Hepatic stellate cell (primary cell): ENCODE measurements around the gene R3HDML.
"Not testable (repeated sequence)": the region's sequence is repeated elsewhere in the genome, so short reads cannot be mapped to it uniquely, and the experiment has no call there.

Experiments used
- DNase-seq: peaks from one replicate; pipeline ENCODE4 v3.0.0; 2011; ENCODE audit warnings: low spot score

Gene R3HDML

GRCh38 chr20:44328428-44328827 lies 8.4 kb upstream of the R3HDML start:
- DNase-seq: no peak

DNA sequence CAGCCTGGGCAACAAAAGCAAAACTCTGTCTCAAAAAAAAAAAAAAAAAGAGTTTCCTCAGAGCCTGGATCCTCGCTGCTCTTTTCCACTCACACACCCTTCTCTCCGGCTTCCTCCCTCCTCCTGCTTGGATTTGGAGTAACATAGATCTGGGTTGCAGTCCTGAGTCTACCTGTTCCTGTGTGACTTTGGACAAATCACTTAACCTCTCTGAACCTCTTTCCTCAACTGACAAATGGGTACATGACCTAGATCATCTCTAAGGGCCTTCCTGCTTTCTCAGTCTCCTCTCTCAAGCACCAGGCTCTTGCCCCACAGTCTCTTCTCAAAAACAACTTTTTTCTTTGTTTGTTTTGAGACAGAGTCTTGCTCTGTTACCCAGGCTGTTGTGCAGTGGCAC lies 5.6 kb upstream of the R3HDML start:
- no peak for DNase-seq

DNA sequence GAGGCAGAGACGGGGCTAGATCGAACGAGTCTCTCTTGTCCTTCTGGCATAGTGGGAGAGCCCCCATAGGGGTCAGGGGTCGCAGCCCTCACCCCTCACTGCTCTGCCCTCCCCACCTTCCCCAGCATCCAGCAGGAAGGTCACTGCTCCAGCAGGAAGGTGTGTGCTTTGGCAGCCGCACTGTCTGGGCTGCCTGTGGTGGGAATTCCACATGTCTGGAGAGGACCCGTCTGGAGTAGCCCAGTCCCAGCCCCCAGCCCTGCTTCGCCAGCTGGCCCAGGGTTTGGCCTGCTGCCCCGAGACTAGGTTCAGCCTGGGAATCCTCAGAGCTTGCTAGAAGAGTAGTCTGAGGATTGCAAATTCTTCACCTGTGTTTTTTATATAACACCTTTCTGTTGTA lies 2.5 kb upstream of the R3HDML start:
- no peak for DNase-seq

- DNase-seq: no peak
Measured at GRCh38 chr20:44334709-44335108, 2.1 kb upstream of the R3HDML start.

DNA sequence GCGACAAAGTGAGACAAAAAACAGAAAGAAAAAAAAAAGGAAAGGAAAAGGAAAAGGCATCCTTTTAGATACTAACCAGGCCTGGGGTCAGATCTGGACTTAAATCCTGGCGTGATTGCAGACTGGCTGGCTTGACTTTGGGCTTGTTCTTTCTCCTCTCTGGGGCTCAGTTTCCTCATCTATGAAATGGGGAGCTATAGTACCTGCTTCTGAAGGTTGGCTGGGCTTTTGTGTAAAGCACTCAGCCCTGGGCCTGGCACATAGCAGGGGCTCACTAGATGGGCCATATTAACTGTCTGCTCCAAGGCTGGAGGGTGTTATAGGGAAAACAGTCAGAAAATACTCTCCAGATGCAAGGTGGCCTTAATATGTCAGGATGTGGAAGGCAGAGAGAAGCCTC lies 1.2 kb upstream of the R3HDML start:
- no peak for DNase-seq

- no peak for DNase-seq
Measured at GRCh38 chr20:44336086-44336485, 757 bp upstream of the R3HDML start.

DNA sequence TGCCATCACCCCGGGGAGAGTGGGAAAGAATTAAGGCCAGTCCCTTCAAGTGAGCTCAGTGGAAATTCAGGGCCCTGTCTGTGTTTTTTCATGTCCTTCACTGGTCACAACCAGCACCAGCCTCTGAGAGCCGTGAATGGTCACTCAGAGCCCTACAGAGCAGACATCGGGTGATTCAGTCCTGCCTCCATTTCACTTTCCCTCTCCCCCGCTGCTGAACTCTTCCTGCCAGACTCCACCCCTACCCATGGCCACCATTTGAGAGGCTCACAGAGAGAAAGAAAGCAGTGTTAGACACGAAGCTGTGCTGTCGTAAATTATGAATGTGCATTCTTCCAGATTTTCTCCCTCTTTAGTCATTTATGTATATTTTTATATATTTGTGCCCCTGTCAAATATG lies 5.4 kb downstream of the R3HDML start:
- DNase-seq: peak; percentile 24

GRCh38 chr20:44343162-44343675 lies 6.4 kb downstream of the R3HDML start:
- DNase-seq: no peak

DNA sequence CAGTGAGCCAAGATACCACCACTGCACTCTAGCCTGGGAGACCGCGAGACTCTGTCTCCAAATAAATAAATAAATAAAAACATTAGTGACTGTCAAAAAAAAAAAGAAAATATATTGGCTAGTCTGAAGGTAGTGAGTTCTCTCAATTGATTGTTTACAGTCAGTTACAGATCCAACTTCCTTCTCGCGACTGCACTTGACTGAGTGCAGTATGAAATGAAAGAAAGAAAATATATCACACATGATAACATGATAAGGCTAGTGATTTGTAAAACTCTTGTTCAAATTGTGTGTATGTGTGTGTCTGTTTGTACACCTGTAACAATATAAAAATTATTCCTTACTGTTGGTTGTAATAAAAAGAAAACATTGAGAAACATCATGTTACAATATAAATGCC lies 7.9 kb downstream of the R3HDML start:
- no peak for DNase-seq

GRCh38 chr20:44345147-44345546 lies 8.3 kb downstream of the R3HDML start:
- no peak for DNase-seq

DNA sequence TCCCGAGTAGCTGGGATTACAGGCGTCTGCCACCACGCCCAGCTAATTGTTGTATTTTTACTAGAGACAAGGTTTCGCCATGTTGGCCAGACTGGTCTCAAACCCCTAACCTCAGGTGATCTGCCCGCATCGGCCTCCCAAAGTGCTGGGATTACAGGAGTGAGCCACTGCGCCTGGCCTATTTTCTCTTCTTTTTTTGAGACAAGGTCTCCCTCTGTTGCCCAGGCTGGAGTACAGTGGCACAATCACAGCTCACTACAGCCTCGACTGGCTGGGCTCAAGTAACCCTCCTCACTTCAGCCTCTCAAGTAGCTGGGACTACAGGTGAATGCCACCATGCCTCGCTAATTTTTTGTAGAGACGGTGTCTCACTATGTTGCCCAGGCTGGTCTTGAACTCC lies 9.1 kb downstream of the R3HDML start:
- DNase-seq: not testable (repeated sequence)

GRCh38 chr20:44348168-44348659 lies 11.4 kb downstream of the R3HDML start:
- no peak for DNase-seq

- no peak for DNase-seq
Measured at GRCh38 chr20:44349349-44349748, 12.5 kb downstream of the R3HDML start.

DNA sequence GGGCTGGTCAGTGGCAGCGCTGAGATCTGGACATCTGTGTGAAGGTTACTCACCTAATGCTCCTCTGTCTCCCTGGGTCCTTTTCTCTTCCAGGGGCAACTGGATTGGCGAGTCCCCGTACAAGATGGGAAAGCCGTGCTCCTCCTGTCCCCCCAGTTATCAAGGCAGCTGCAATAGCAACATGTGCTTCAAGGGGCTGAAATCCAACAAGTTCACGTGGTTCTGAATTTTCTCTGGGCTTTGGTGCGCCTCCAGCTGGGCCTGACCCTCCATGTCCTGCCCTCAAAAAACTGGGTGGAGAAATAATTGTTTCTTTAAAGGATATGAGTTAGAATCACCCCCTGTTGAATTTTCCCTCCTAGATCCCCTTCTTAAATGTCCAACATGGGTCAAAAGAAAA lies 13.7 kb downstream of the R3HDML start:
- no peak for DNase-seq

- DNase-seq: no peak
Measured at GRCh38 chr20:44354979-44355497, 18.2 kb downstream of the R3HDML start.

DNA sequence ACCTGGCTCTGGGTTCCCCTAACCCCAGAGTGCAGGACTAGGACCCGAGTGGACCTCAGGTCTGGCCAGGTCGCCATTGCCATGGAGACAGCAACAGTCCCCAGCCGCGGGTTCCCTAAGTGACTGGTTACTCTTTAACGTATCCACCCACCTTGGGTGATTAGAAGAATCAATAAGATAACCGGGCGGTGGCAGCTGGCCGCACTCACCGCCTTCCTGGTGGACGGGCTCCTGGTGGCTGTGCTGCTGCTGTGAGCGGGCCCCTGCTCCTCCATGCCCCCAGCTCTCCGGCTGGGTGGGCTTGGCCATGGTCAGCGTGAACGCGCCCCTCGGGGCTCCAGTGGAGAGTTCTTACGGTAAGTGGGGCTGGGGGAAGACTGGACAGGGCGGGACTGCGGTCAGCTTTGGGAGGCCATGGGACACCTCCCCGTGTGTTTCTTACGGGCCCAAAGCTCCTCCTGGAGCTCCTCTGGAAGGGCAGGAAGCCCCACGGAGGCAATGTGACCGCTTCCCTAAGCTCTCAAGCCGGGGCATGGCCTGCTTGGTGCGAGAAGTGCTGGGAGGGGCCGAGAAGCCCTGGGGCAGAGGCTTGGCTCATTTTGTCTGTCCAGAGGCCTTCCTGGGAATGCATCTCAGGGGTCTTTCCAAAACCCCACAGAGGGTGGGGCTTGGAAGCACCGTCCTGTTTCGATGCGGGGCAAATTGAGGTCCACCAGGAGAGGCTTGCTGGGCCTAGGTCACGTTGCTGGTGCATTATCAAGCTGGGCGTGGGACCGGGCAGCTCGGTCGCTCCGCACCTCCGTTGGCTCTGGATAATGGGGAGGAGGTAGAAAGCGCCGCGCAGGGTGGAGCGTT lies 18.9 kb downstream of the R3HDML start, which contains the start of gene HNF4A:
Gene HNF4A (plus strand): TSS at position 202 of the 855 bp plus-strand sequence. CDS start 106 bp downstream, at position 308.
- DNase-seq: no peak

DNA sequence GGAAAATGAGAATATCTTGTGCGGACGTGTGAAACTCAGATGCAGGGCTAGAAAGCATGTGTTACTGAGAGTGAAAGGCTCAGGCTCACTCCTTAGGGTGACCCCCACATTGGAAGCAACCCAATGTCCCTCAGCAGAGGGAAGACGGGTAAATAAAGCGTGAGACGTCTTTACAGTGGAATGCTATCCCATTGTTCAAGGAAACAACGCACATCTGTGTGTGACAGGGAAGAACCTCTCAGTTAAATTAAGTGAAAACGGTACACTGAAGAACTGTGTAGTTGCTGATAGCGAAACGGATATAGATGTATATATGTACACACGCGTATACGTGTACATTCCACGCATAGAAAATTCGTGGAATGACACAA lies 19.5 kb downstream of the R3HDML start:
- no peak for DNase-seq

- no peak for DNase-seq
Measured at GRCh38 chr20:44357020-44357419, 20.2 kb downstream of the R3HDML start.

DNA sequence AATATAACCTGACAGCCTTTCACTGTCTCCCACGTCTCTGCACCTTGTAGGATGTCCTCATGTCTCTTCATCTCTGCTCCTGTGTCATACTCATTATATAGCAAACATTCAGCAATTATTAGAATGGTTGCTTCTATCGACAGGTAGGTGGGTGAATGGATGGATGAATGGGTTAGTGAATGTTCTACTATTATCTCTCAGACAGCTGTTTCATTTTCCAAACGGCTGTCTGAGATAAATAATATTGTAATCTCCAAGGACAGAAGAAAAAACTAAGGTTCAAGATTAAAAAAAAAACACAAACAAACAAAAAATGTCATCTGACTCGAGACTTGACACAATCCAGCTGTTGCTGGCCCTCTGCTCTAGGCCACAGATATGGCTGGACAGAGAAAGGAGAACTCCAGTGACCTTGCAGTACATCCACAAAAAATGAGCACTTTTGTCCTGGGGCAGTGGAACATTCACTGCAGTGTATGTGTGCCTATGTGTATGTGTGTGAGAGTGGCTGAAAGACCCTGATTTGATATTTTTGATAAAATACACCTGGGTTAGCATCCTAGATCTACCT lies 20.8 kb downstream of the R3HDML start:
- no peak for DNase-seq

- no peak for DNase-seq
Measured at GRCh38 chr20:44358776-44359175, 21.9 kb downstream of the R3HDML start.

DNA sequence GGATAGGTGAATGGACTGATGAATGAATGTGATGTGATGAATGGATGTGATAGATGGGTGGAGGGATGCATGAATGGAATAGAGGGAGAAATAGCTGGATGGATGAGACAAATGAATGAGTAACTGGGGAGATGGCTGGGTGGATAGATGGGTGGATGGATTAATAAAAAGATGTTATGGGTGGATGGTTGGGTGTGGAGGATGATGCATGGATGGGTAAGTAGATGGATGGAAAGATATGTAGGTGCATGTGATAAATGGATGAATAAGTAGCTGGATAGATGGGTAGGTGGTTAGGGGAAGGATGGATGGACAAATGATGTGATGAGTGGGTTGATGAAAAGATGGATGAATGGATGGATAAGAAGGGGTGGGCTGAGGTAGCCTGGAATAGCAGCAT lies 23.4 kb downstream of the R3HDML start:
- no peak for DNase-seq

DNA sequence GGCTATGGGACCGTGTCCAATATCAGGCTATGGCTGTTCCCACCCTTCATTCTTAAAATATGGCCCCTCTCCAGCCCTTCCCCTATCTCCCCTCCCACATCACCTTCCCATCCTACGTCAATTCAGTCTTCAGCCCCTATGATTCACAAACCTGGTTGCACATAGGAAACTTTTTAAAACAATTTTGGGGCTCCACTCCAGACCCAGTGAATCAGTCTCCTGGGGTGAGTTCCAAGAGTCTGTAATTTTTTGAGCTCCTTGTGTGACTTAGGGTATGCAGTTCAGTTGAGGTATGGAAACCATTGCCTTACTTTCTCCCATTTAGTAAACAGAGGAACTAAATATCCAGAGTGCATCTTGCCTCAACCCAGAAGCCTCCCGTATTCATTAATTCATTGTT lies 24.2 kb downstream of the R3HDML start:
- DNase-seq: no peak

DNA sequence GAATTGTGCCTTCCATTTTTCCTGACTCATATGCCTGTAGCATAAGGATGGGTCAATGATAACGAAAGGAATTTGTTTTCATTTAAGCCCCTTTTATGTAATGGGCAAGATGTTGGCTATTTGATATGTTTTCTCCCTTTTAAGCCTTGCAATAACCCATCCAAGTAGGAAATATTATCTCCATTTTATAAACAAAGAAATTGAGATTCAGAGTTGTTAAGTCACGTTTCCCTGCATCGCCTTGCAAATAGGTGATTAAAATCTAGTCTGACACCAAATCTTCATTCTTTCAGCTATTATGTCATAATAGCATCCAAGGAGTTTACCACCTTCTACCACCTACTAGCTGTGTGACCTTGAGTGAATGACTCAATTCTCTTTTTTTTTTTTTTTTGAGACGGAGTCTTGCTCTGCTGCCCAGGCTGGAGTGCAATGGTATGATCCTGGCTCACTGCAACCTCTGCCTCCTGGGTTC lies 25.7 kb downstream of the R3HDML start:
- no peak for DNase-seq
